GM06990 (cell line): Measurements from ENCODE around the gene BLTP3B.
"Not testable (repeated sequence)": the region's sequence is repeated elsewhere in the genome, so short reads cannot be mapped to it uniquely, and the experiment has no call there.

ENCODE experiments used
- DNase-seq: peaks from one replicate; pipeline ENCODE4 v3.0.0-alpha.2; 2011; ENCODE audit not compliant: insufficient read length; ENCODE audit errors: extremely low read depth
- H3K27me3 ChIP-seq: replicated peaks from 2 replicates; pipeline ENCODE4 v1.6.0; 2011; ENCODE audit warnings: low read length; ENCODE audit not compliant: control insufficient read depth, insufficient read depth
- H3K36me3 ChIP-seq: 2 replicates; pipeline ENCODE4 v1.5.1; 2011; ENCODE audit warnings: low read length; ENCODE audit not compliant: control insufficient read depth, insufficient read depth
- H3K4me3 ChIP-seq: replicated peaks from 2 replicates; pipeline ENCODE4 v1.5.1; 2011; ENCODE audit warnings: low read depth, mild to moderate bottlenecking, control low read depth, low read length
- CTCF ChIP-seq: IDR thresholded peaks from 2 replicates; pipeline ENCODE4 v1.5.1; 2011; ENCODE audit warnings: low read length, control low read depth, mild to moderate bottlenecking, inconsistent platforms; ENCODE audit not compliant: insufficient read depth, poor library complexity, severe bottlenecking

The BLTP3B gene, protein sequence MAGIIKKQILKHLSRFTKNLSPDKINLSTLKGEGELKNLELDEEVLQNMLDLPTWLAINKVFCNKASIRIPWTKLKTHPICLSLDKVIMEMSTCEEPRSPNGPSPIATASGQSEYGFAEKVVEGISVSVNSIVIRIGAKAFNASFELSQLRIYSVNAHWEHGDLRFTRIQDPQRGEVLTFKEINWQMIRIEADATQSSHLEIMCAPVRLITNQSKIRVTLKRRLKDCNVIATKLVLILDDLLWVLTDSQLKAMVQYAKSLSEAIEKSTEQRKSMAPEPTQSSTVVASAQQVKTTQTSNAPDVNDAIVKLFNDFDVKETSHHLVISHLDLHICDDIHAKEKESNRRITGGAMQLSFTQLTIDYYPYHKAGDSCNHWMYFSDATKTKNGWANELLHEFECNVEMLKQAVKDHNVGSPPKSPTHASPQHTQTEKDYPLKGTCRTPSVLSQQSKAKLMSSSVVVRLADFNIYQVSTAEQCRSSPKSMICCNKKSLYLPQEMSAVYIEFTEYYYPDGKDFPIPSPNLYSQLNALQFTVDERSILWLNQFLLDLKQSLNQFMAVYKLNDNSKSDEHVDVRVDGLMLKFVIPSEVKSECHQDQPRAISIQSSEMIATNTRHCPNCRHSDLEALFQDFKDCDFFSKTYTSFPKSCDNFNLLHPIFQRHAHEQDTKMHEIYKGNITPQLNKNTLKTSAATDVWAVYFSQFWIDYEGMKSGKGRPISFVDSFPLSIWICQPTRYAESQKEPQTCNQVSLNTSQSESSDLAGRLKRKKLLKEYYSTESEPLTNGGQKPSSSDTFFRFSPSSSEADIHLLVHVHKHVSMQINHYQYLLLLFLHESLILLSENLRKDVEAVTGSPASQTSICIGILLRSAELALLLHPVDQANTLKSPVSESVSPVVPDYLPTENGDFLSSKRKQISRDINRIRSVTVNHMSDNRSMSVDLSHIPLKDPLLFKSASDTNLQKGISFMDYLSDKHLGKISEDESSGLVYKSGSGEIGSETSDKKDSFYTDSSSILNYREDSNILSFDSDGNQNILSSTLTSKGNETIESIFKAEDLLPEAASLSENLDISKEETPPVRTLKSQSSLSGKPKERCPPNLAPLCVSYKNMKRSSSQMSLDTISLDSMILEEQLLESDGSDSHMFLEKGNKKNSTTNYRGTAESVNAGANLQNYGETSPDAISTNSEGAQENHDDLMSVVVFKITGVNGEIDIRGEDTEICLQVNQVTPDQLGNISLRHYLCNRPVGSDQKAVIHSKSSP (N-terminal part only)

GRCh38 chr12:100142851-100143559 is at the start of gene BLTP3B:
TSS of gene BLTP3B (minus strand) at chr12:100142874. CDS start at chr12:100142635, 239 bp downstream.
- TF ChIP-seq CTCF, result no peak
- Histone ChIP-seq H3K4me3 (peak within 1 kb of the TSS; percentile 93), H3K36me3 (no peaks in the 10 kb centered on the region), H3K27me3 (no peaks in the 10 kb centered on the region)
- peak; percentile 88 for DNase-seq

DNA sequence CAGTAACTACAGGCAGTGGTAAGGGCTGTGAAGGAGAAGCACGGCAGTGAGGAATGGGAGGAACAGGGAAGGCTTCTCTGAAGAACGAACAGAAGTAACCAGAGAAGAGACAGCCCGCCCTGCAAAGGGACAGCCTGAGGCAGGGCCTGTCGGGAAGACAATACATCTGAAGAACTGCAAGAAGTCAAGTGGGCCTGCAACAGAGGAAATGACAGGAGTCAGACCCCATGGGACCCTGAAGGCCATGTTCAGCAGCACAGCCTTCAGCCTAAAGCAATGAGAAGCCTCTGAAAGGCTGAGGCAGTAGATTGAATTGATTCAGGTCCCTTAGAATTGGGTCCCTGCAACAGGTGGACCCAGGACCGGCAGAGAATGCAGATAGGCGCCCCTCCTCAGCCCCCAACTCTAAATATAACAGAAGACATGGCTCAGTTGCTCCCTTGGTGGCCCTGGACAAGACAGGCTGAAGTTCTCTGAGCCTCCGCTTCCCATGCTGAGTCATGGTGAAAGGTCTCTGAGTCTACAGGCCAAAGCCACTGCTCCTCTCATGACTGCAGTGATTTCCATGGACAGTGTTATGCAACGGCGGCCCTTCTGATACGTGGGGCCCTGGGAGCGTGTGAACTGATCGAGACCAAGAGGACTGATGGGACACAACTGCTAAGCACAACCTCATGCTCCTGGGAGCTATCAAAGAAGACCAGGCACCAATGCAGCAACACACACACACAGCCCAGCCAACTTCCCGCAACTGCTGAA is 47.1 kb upstream of the BLTP3B start:
- no peaks in the 10 kb centered on the region for H3K27me3 ChIP-seq
- no peak for TF ChIP-seq CTCF
- no peak overlapping the region for H3K4me3 ChIP-seq
- H3K36me3 ChIP-seq, result peaks cover 1% of the 10 kb centered on the region
- DNase-seq, result no peak

DNA sequence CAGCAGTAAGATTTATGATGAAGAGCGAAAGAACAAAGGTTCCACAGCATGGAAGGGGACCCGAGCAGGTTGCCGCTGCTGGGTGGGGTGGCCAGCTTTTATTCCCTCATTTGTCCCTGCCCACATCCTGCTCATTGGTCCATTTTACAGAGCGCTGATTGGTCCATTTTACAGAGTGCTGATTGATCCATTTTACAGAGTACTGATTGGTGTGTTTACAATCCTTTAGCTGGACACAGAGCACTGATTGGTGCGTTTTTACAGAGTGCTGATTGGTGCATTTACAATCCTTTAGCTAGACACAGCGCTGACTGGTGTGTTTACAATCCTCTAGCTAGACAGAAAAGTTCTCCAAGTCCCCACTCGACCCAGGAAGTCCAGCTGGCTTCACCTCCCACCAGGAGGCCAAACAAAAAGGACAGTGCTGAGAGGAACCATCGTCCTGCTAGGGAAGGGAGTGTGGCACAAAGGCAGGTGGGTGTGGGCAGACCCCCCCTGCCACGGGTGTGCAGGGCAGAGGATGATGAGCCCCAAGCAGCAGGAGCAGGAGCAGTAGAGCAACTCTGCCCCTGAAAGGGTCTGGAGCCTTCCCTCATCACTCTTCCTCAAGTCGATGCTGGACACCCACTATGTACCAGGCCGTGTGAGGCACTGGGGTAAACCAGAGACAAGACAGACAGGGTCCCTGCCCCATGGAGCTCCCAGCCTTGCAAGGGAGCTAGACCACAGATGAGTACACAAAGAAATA is 46.4 kb upstream of the BLTP3B start:
- not testable (repeated sequence) for DNase-seq

DNA sequence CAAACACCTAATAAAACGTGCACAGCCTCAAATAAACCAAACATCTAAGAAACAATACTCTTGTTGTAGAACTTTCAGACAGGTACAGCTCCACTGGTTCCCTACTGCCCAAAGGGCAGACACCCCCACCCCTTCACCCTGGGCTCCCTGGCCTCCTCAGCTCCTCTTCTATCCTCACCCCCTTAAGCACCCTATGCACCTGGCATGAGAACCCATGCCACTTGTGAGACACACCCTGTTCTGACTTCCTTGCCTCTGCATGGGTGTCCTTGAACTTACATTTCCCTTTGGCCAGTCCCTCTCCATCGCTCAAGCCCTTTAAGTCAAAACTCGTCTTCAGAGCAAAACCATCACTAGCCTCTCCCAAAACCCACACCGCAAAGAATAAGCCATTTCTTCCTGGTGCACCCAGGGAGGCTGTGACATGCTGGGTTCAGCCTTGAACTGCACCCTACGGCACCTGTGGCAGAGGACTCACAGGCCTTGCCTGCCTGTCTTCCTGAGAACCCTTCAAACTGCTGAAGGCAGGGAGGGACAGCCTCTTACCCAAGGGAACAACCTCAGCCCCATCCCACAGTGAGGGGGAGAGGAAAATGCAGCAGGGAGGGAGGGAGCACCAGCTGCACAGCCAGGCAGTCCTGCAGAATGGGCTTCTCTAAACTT is 45.3 kb upstream of the BLTP3B start:
- Histone ChIP-seq H3K36me3 (peaks cover 1% of the 10 kb centered on the region), H3K4me3 (no peak overlapping the region), H3K27me3 (no peaks in the 10 kb centered on the region)
- TF ChIP-seq CTCF, result no peak
- DNase-seq, result no peak

More for the DNA sequence above, 46.4 kb upstream of the BLTP3B start:
- H3K27me3 ChIP-seq, H3K36me3 ChIP-seq, H3K4me3 ChIP-seq: not testable (repeated sequence)

- no peak for TF ChIP-seq CTCF
- DNase-seq, result no peak
- Histone ChIP-seq H3K36me3 (peaks cover 1% of the 10 kb centered on the region), H3K27me3 (no peaks in the 10 kb centered on the region), H3K4me3 (no peak overlapping the region)
These were observed 44.4 kb upstream of the BLTP3B start for GRCh38 chr12:100187068-100187467.
